GM10248 (cell line): ENCODE data around the gene BMPR1B.

Source experiments
- CTCF ChIA-PET: fragments of 300-600 bp; sonication (Branson Sonifier 250); formaldehyde crosslinking; extraction: SDS; loops from one replicate; lab custom pipeline; 2021; ENCODE audit warnings: antibody characterized with exemption; lab: Yijun Ruan, JAX
- POLR2A ChIA-PET: fragments of 350-650 bp; sonication (Branson Sonifier 250); formaldehyde crosslinking; extraction: SDS; loops from one replicate; lab custom pipeline; 2020; ENCODE audit warnings: antibody characterized with exemption; lab: Yijun Ruan, JAX
- DNase-seq: peaks from one replicate; pipeline ENCODE4 v3.0.0; 2012; ENCODE audit errors: extremely low spot score
- CTCF ChIP-seq: IDR thresholded peaks from 2 replicates; pipeline ENCODE4 v1.5.1; 2012; ENCODE audit warnings: mild to moderate bottlenecking, low read depth; ENCODE audit errors: extremely low read depth, missing control alignments, control extremely low read depth

Gene BMPR1B

GRCh38 chr4:95038791-95039190 is 281.0 kb downstream of the BMPR1B start:
- POLR2A ChIA-PET = no interaction called here
- DNase-seq = no peak
- CTCF ChIA-PET = no interaction called here
- no peak for TF ChIP-seq CTCF

- no peak for TF ChIP-seq CTCF
- POLR2A ChIA-PET = no interaction called here
- CTCF ChIA-PET = interaction anchor here (1.6 kb wide), 1 partner anchor 8 kb away, joined by 9 read pairs; no protein-coding TSS in a partner anchor
- DNase-seq = no peak
These were observed 286.6 kb downstream of the BMPR1B start for GRCh38 chr4:95044324-95044837.

- DNase-seq = no peak
- CTCF ChIA-PET = no interaction called here
- POLR2A ChIA-PET = no interaction called here
- TF ChIP-seq CTCF = no peak
These were observed 287.7 kb downstream of the BMPR1B start for GRCh38 chr4:95045429-95045828.

GRCh38 chr4:95048296-95048695 is 290.5 kb downstream of the BMPR1B start:
- no peak for DNase-seq
- CTCF ChIA-PET = no interaction called here
- no peak for TF ChIP-seq CTCF
- POLR2A ChIA-PET = no interaction called here

- DNase-seq = no peak
- TF ChIP-seq CTCF = no peak
- ChIA-PET CTCF (interaction anchor here (1.3 to 1.5 kb wide), 3 partner anchors 10 to 51 kb away, joined by 3 to 4 read pairs (median 3); no protein-coding TSS in a partner anchor), POLR2A (no interaction called here)
These were observed 291.9 kb downstream of the BMPR1B start for GRCh38 chr4:95049551-95050233.

GRCh38 chr4:95050980-95051701 is 293.4 kb downstream of the BMPR1B start:
- no peak for DNase-seq
- ChIA-PET CTCF (interaction anchor here (1.0 kb wide), 1 partner anchor 9 kb away, joined by 3 read pairs; no protein-coding TSS in a partner anchor), POLR2A (no interaction called here)
- no peak for TF ChIP-seq CTCF
